GM12892 (cell line): ENCODE results near the gene HHAT.
A peak's percentile ranks its signal among the peaks of the same experiment; 100 is the strongest.
"Not testable (repeated sequence)": the region's sequence is repeated elsewhere in the genome, so short reads cannot be mapped to it uniquely, and the experiment has no call there.

Experiments used
- DNase-seq: peaks from one replicate; pipeline ENCODE4 v3.0.0; 2011; ENCODE audit not compliant: insufficient read length
- FAIRE-seq: peaks from 2 replicates; lab custom pipeline; 2011; peaks lifted over from hg19 to GRCh38; lab: Jason Lieb, UNC
- POLR2A ChIP-seq: IDR thresholded peaks from 2 replicates; pipeline ENCODE4 v1.6.1; 2011; ENCODE audit warnings: low read depth, low read length, control low read depth
- POLR2AphosphoS5 ChIP-seq: IDR thresholded peaks from 2 replicates; pipeline ENCODE4 v1.6.1; 2011; ENCODE audit warnings: low read depth, low read length, control low read depth
- TAF1 ChIP-seq: IDR thresholded peaks from 2 replicates; pipeline ENCODE4 v1.6.1; 2011; ENCODE audit warnings: low read depth, mild to moderate bottlenecking, control low read depth, low read length, borderline replicate concordance

Gene HHAT

GRCh38 chr1:210407207-210407886, 78.6 kb downstream of the HHAT start:
- FAIRE-seq: peak; percentile 96

GRCh38 chr1:210407887-210408252, 79.2 kb downstream of the HHAT start:
- FAIRE-seq (no peak), DNase-seq (no peak)
- TF ChIP-seq POLR2AphosphoS5 (no peak), POLR2A (no peak), TAF1 (no peak)

More at GRCh38 chr1:210407207-210407886, 78.6 kb downstream of the HHAT start:
- TF ChIP-seq POLR2AphosphoS5 (no peak), POLR2A (no peak), TAF1 (no peak)
- DNase-seq: peak; percentile 27

- TF ChIP-seq POLR2AphosphoS5 (no peak), TAF1 (no peak)
- DNase-seq (no peak), FAIRE-seq (no peak)
These were observed 83.5 kb downstream of the HHAT start for GRCh38 chr1:210412240-210412639.

- TF ChIP-seq POLR2AphosphoS5 (no peak), TAF1 (no peak), POLR2A (no peak)
- DNase-seq (no peak), FAIRE-seq (no peak)
These were observed 85.2 kb downstream of the HHAT start for GRCh38 chr1:210413951-210414350.

GRCh38 chr1:210415846-210416448, 87.2 kb downstream of the HHAT start:
- no peak for TF ChIP-seq POLR2AphosphoS5
- no peak for TF ChIP-seq POLR2A
- no peak for TF ChIP-seq TAF1
- no peak for DNase-seq
- FAIRE-seq: no peak

- no peak for FAIRE-seq
- no peak for TF ChIP-seq TAF1
- TF ChIP-seq POLR2A: no peak
- TF ChIP-seq POLR2AphosphoS5: no peak
- no peak for DNase-seq
These were observed 88.0 kb downstream of the HHAT start for GRCh38 chr1:210416681-210417080.

GRCh38 chr1:210417881-210418280, 89.2 kb downstream of the HHAT start:
- TF ChIP-seq POLR2A (no peak), POLR2AphosphoS5 (no peak), TAF1 (no peak)
- no peak for DNase-seq
- FAIRE-seq: no peak

- no peak for FAIRE-seq
- DNase-seq: no peak
- TF ChIP-seq TAF1 (no peak), POLR2AphosphoS5 (no peak), POLR2A (no peak)
These were observed 90.4 kb downstream of the HHAT start for GRCh38 chr1:210418863-210419650.

GRCh38 chr1:210426696-210427095, 98.0 kb downstream of the HHAT start:
- not testable (repeated sequence) for FAIRE-seq, DNase-seq

- no peak for FAIRE-seq
- no peak for TF ChIP-seq TAF1
- TF ChIP-seq POLR2AphosphoS5: no peak
- TF ChIP-seq POLR2A: no peak
These were observed 100.0 kb downstream of the HHAT start for GRCh38 chr1:210428696-210429095.

GRCh38 chr1:210434223-210434622, 105.5 kb downstream of the HHAT start:
- FAIRE-seq (no peak), DNase-seq (no peak)
- TF ChIP-seq POLR2AphosphoS5 (no peak), TAF1 (no peak), POLR2A (no peak)

More at GRCh38 chr1:210428696-210429095, 100.0 kb downstream of the HHAT start:
- DNase-seq: no peak

GRCh38 chr1:210437111-210437510, 108.4 kb downstream of the HHAT start:
- TF ChIP-seq POLR2A (no peak), POLR2AphosphoS5 (no peak), TAF1 (no peak)
- FAIRE-seq (no peak), DNase-seq (no peak)
